Measurements from ENCODE around the gene DCUN1D2. TPM values are rescaled to one million over a fixed set of nuclear protein-coding genes. Genes with fewer than 3 reads are reported as not detected.

Gene DCUN1D2
- total RNA-seq, 3 donors from 2014 or later: 17.7 to 32.4 (median 22.6) TPM

GRCh38 chr13:113466383-113466782 lies 24.1 kb downstream of the DCUN1D2 start:
- ATAC-seq: no peak
- no peaks in the 10 kb centered on the region for H3K36me3 ChIP-seq (ENCODE audit: low read depth)
- intact Hi-C loops (cut with DNase I, micrococcal nuclease): no loop called here

GRCh38 chr13:113465300-113465699 lies 25.2 kb downstream of the DCUN1D2 start:
- TF ChIP-seq, protein P1, sequence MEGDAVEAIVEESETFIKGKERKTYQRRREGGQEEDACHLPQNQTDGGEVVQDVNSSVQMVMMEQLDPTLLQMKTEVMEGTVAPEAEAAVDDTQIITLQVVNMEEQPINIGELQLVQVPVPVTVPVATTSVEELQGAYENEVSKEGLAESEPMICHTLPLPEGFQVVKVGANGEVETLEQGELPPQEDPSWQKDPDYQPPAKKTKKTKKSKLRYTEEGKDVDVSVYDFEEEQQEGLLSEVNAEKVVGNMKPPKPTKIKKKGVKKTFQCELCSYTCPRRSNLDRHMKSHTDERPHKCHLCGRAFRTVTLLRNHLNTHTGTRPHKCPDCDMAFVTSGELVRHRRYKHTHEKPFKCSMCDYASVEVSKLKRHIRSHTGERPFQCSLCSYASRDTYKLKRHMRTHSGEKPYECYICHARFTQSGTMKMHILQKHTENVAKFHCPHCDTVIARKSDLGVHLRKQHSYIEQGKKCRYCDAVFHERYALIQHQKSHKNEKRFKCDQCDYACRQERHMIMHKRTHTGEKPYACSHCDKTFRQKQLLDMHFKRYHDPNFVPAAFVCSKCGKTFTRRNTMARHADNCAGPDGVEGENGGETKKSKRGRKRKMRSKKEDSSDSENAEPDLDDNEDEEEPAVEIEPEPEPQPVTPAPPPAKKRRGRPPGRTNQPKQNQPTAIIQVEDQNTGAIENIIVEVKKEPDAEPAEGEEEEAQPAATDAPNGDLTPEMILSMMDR (IDR thresholded peaks at IDR 0.05): no peak
- peaks cover 6% of the 10 kb centered on the region for H3K36me3 ChIP-seq (ENCODE audit: low read depth)
- ATAC-seq (no peak), DNase-seq (no peak)
- no peaks in the 10 kb centered on the region for H3K4me1 ChIP-seq (ENCODE audit: low read depth)
- intact Hi-C loops (cut with DNase I, micrococcal nuclease): no loop called here
- no peaks in the 10 kb centered on the region for H3K9me3 ChIP-seq
- H3K4me3 ChIP-seq: no peak overlapping the region

More at GRCh38 chr13:113466383-113466782, 24.1 kb downstream of the DCUN1D2 start:
- Histone ChIP-seq H3K4me3 (no peak overlapping the region), H3K9me3 (no peaks in the 10 kb centered on the region), H3K4me1 (ENCODE audit: low read depth) (no peaks in the 10 kb centered on the region)
- DNase-seq: no peak
- TF ChIP-seq, protein P1 (IDR thresholded peaks at IDR 0.05): no peak

- no peaks in the 10 kb centered on the region for H3K4me1 ChIP-seq (ENCODE audit: low read depth)
- intact Hi-C loops (cut with DNase I, micrococcal nuclease): no loop called here
- H3K36me3 ChIP-seq (ENCODE audit: low read depth): peaks cover 14% of the 10 kb centered on the region
- DNase-seq: no peak
- H3K9me3 ChIP-seq: no peaks in the 10 kb centered on the region
- H3K4me3 ChIP-seq: no peak overlapping the region
- no peak for ATAC-seq
- TF ChIP-seq, protein P1 (IDR thresholded peaks at IDR 0.05): no peak
Measured at GRCh38 chr13:113464476-113464875, 26.0 kb downstream of the DCUN1D2 start.

DNA sequence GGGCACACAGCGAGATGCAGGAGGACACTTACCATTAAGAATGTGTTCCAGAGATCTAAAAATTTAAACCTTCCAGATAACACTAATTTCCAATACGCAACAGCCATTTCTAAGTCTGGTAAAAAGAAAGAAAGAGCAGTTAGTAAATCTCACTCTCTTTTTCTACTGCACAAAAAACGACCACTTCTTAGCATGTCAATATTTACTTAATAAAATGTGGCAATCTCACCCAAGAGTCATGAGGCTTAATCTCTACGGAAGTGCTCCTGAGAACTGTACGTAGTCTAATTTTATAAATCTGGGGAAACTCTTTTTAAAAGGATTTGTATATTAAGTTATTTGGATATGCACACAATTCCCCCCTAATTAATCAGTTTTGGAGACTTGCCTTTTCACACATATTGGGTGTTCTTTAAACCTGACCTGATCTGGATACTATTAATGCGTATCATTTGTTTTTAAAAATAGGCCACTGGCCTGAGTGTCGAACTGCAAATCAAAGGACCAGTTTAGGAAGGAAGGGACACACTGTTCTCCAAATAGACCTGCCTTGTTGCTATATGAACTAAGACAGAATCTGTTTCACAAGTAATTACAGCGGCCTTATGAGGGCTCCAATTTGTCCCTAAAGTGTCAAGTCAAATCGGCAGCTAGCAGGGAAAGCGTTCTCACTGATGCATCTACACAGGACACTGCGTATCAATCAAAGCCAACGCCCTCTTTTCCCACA lies 29.3 kb downstream of the DCUN1D2 start:
- Histone ChIP-seq H3K9me3 (no peaks in the 10 kb centered on the region), H3K36me3 (ENCODE audit: low read depth) (peaks cover 14% of the 10 kb centered on the region), H3K4me3 (no peak overlapping the region), H3K4me1 (ENCODE audit: low read depth) (no peaks in the 10 kb centered on the region)
- ATAC-seq (no peak), DNase-seq (no peak)
- intact Hi-C loops (cut with DNase I, micrococcal nuclease): no loop called here
- TF ChIP-seq, protein P1 (IDR thresholded peaks at IDR 0.05): no peak

- intact Hi-C loops (cut with DNase I, micrococcal nuclease): no loop called here
- H3K9me3 ChIP-seq: no peaks in the 10 kb centered on the region
- no peak for DNase-seq
- TF ChIP-seq, protein P1 (IDR thresholded peaks at IDR 0.05): no peak
- H3K4me3 ChIP-seq: no peak overlapping the region
- peaks cover 14% of the 10 kb centered on the region for H3K36me3 ChIP-seq (ENCODE audit: low read depth)
- ATAC-seq: no peak
- H3K4me1 ChIP-seq (ENCODE audit: low read depth): no peaks in the 10 kb centered on the region
Measured at GRCh38 chr13:113460599-113460998, 29.9 kb downstream of the DCUN1D2 start.

All from mucosa of descending colon (tissue), 3 donors.